Mesothelial cell of epicardium (in vitro differentiated cells): ENCODE results near the gene GID8. TPM values are rescaled to one million over a fixed set of nuclear protein-coding genes. Genes with fewer than 3 reads are reported as not detected.

ENCODE experiments used
- DNase-seq, 2 experiments: peaks; one replicate each; pipeline ENCODE4 v3.0.0; 2021; ENCODE audit warnings: low spot score in 2 of 2; ENCODE audit not compliant: unreplicated experiment in 2 of 2
- H3K27ac Mint-ChIP-seq: 2 replicates; pipeline ENCODE4 v1.8.0; 2021; ENCODE audit warnings: mixed read lengths
- H3K27me3 Mint-ChIP-seq: 2 replicates; pipeline ENCODE4 v1.8.0; 2021; ENCODE audit warnings: low read depth, mixed read lengths
- H3K36me3 Mint-ChIP-seq: 2 replicates; pipeline ENCODE4 v1.8.0; 2021; ENCODE audit warnings: mixed read lengths
- H3K4me1 Mint-ChIP-seq: 2 replicates; pipeline ENCODE4 v1.8.0; 2021; ENCODE audit warnings: mixed read lengths
- H3K4me3 Mint-ChIP-seq: 2 replicates; pipeline ENCODE4 v1.8.0; 2021; ENCODE audit warnings: mild to moderate bottlenecking, moderate library complexity, mixed read lengths
- H3K9me3 Mint-ChIP-seq: 2 replicates; pipeline ENCODE4 v1.8.0; 2021; ENCODE audit warnings: mixed read lengths
- CTCF ChIP-seq: fragments of 200-600 bp; sonication (generic); IDR thresholded peaks from one replicate; pipeline ENCODE4 v1.5.0; 2021; ENCODE audit warnings: antibody characterized with exemption; ENCODE audit not compliant: unreplicated experiment
- total RNA-seq: library from RNA; stranded (reverse); gene quantifications from 3 replicates; pipeline ENCODE4 v1.2.1, GENCODE V29; 2021

Gene GID8
- total RNA-seq, 1 donor from 2014 or later, result 57.9 TPM

GRCh38 chr20:62995481-62995880 is 57.5 kb downstream of the GID8 start:
- Mint-ChIP-seq H3K9me3 (no peaks in the 10 kb centered on the region), H3K4me3 (no peak overlapping the region), H3K27ac (no peak overlapping the region), H3K27me3 (peaks cover 89% of the 10 kb centered on the region), H3K4me1 (no peaks in the 10 kb centered on the region), H3K36me3 (no peaks in the 10 kb centered on the region)
- no peak for DNase-seq
- no peak for TF ChIP-seq CTCF

GRCh38 chr20:62995898-62996595 is 58.1 kb downstream of the GID8 start:
- H3K27ac Mint-ChIP-seq, result no peak overlapping the region
- no peak for TF ChIP-seq CTCF
- no peaks in the 10 kb centered on the region for H3K36me3 Mint-ChIP-seq
- no peaks in the 10 kb centered on the region for H3K9me3 Mint-ChIP-seq
- no peaks in the 10 kb centered on the region for H3K4me1 Mint-ChIP-seq
- no peak for DNase-seq
- no peak overlapping the region for H3K4me3 Mint-ChIP-seq
- peaks cover 89% of the 10 kb centered on the region for H3K27me3 Mint-ChIP-seq

DNA sequence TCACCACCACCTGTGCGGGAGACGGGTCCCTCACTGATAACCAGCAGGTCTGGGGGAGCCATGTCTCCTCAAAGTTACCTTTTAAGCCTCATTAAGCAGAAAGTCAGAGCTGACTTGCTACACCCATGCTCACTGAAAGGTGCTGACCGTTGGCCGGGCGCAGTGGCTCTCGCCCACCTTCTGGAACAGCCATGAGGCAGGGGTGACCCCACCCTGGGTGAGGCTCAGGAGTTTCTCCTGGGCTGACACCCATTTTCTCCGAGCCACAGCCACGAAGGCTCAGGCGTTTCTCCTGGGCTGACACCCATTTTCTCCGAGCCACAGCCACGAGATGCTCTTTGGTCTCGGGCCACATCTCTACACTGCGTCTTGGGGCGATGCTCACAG is 58.6 kb downstream of the GID8 start:
- no peak overlapping the region for H3K27ac Mint-ChIP-seq
- no peak for TF ChIP-seq CTCF
- no peaks in the 10 kb centered on the region for H3K4me1 Mint-ChIP-seq
- no peaks in the 10 kb centered on the region for H3K9me3 Mint-ChIP-seq
- no peak for DNase-seq
- H3K36me3 Mint-ChIP-seq, result no peaks in the 10 kb centered on the region
- H3K27me3 Mint-ChIP-seq, result peaks cover 89% of the 10 kb centered on the region
- no peak overlapping the region for H3K4me3 Mint-ChIP-seq

DNA sequence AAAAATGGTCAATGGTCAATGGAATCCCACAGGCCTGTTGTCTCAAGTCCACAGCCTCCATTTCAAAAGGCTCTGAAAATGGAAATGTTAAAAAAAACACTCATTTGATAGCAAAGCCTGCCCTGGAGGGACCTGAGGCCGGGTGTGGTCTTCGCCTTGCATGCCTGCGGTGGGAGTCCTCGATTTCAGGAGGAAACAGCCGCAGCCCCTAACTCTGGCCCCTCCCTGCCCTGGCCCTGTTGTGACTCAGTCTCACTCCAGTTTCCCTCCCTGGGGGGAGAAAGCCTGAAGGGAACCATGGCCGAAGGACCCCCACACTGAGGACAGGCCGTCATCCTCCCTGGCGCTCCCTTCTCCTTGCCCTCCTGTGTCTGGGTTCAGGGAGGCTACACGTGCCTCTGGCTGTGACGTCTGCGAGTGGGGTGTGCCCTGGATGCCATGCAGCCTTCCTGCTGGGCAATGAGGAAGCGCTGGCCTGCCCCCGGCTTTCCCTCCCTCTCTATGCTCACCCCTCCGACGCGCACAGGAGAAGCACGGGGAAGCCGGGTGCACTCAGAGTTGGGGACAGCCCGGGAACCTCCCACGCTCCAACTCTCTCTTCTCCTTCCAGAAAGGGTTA is 59.6 kb downstream of the GID8 start:
- Mint-ChIP-seq H3K27ac (no peak overlapping the region), H3K9me3 (no peaks in the 10 kb centered on the region), H3K4me3 (no peak overlapping the region), H3K4me1 (no peaks in the 10 kb centered on the region), H3K36me3 (no peaks in the 10 kb centered on the region), H3K27me3 (peaks cover 91% of the 10 kb centered on the region)
- no peak for DNase-seq
- no peak for TF ChIP-seq CTCF

Other genes with a start within 250 kb of the GID8 start
- gene NTSR1, start 229.3 kb upstream of the GID8 start, total RNA-seq, result 0.36 to 0.71 TPM (median 0.54 TPM) in 3 replicates
- 18.4 to 20.8 TPM (median 20.4 TPM) in 3 replicates for gene MRGBP, start 141.7 kb upstream of the GID8 start, total RNA-seq
- gene OGFR, start 133.3 kb upstream of the GID8 start, total RNA-seq, result 56.2 to 58.4 TPM (median 56.5 TPM) in 3 replicates
- 573 to 576 TPM (median 576 TPM) in 3 replicates for gene COL9A3, start 121.1 kb upstream of the GID8 start, total RNA-seq
- 12.0 to 12.6 TPM (median 12.2 TPM) in 3 replicates for gene TCFL5, start 76.3 kb upstream of the GID8 start, total RNA-seq
- gene DIDO1, start 11.6 kb upstream of the GID8 start, total RNA-seq, result 70.3 to 73.1 TPM (median 70.5 TPM) in 3 replicates
- gene SLC17A9, start 14.6 kb downstream of the GID8 start, total RNA-seq, result 5.3 to 7.1 TPM (median 5.7 TPM) in 3 replicates
- gene BHLHE23, start 68.8 kb downstream of the GID8 start, total RNA-seq, result not detected in 3 replicates